EL (cell line): ENCODE measurements around the gene ACSM6.
"Not testable (repeated sequence)": the region's sequence is repeated elsewhere in the genome, so short reads cannot be mapped to it uniquely, and the experiment has no call there.

Experiments
- DNase-seq: peaks from one replicate; pipeline ENCODE4 v3.0.0-alpha.2; 2016

Gene ACSM6

GRCh38 chr10:95193944-95194343 lies at the start of gene ACSM6:
TSS of gene ACSM6 (plus strand) at chr10:95194238. CDS start at chr10:95194486, 248 bp downstream.
- DNase-seq: no peak

- DNase-seq: no peak
Observed at GRCh38 chr10:95168694-95169093, 25.3 kb upstream of the ACSM6 start.

- no peak for DNase-seq
Observed at GRCh38 chr10:95169522-95169921, 24.5 kb upstream of the ACSM6 start.

GRCh38 chr10:95170790-95171189 lies 23.2 kb upstream of the ACSM6 start:
- DNase-seq: no peak

- DNase-seq: no peak
Observed at GRCh38 chr10:95171336-95171735, 22.7 kb upstream of the ACSM6 start.

GRCh38 chr10:95172851-95173250 lies 21.2 kb upstream of the ACSM6 start:
- DNase-seq: no peak

GRCh38 chr10:95176101-95176500 lies 17.9 kb upstream of the ACSM6 start:
- no peak for DNase-seq

GRCh38 chr10:95177429-95177828 lies 16.6 kb upstream of the ACSM6 start:
- DNase-seq: no peak

GRCh38 chr10:95178266-95178665 lies 15.8 kb upstream of the ACSM6 start:
- no peak for DNase-seq

- DNase-seq: no peak
Observed at GRCh38 chr10:95178797-95179196, 15.2 kb upstream of the ACSM6 start.

- peak; percentile 6 for DNase-seq
Observed at GRCh38 chr10:95181726-95182125, 12.3 kb upstream of the ACSM6 start.

GRCh38 chr10:95183271-95184230 lies 10.5 kb upstream of the ACSM6 start:
- DNase-seq: peak; percentile 82

GRCh38 chr10:95187617-95188016 lies 6.4 kb upstream of the ACSM6 start:
- DNase-seq: no peak

GRCh38 chr10:95188593-95188992 lies 5.4 kb upstream of the ACSM6 start:
- DNase-seq: no peak

GRCh38 chr10:95196046-95196445 lies 2.0 kb downstream of the ACSM6 start:
- DNase-seq: no peak

- peak; percentile 73 for DNase-seq
Observed at GRCh38 chr10:95201736-95202135, 7.7 kb downstream of the ACSM6 start.

GRCh38 chr10:95202865-95203264 lies 8.8 kb downstream of the ACSM6 start:
- DNase-seq: not testable (repeated sequence)

- peak; percentile 16 for DNase-seq
Observed at GRCh38 chr10:95208702-95209391, 14.8 kb downstream of the ACSM6 start.

GRCh38 chr10:95209509-95210127 lies 15.6 kb downstream of the ACSM6 start:
- DNase-seq: no peak

- peak; percentile 72 for DNase-seq
Observed at GRCh38 chr10:95211606-95212279, 17.7 kb downstream of the ACSM6 start.

- peak; percentile 44 for DNase-seq
Observed at GRCh38 chr10:95214369-95214768, 20.3 kb downstream of the ACSM6 start.

- peak; percentile 76 for DNase-seq
Observed at GRCh38 chr10:95214793-95215192, 20.8 kb downstream of the ACSM6 start.

GRCh38 chr10:95217476-95217875 lies 23.4 kb downstream of the ACSM6 start:
- peak; percentile 44 for DNase-seq
